Activated CD4-positive, alpha-beta T cell treated with anti-CD3 and anti-CD28 coated beads for 48 hours (primary cell): ENCODE data around the gene SNX8.

Experiments
- DNase-seq: peaks from one replicate; pipeline ENCODE4 v3.0.0-alpha.2; 2020

SNX8 gene

DNA sequence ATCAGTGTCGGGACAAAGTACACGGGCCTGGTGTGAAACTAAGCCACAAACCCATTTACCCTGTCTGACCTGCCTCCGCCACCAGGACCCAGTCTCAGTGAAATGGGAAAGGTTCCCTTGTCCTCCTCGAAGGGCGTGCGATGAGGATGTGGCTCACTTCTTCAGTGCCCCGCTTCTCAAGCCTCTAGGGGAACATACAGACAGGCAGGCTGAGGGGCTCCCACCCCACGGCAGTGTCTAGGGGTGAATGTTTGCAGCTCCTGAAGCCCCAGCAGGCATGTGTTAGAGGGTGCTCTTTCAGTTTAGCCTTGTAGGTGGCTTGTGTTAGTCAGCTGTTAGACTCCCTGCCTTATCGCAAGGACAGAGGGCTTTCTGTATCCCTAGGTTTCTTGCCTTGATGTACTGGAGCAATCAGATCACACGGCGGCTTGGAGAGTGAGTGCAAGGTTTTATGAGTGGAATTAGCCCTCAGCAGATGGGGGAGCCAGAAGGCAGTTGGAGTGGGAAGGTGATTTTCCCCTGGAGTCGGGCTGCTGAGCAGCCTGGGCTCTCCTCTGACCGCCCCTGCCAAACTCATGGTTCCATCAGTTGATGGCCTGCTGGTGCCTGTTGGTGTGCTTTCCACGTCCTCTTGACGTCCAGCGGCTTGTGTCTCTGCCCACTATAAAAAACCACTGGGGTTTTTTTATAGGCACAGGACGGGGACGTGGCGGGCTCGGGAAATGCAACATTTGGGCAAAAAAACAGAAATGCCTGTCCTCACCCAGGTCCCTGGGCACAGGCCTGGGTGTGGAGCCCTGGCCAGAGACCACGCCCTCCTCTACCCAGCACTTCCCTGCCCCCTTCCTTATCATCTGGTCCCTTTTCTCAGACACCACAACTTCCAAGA, 71.5 kb downstream of the SNX8 start:
- DNase-seq, result peak; percentile 47

DNA sequence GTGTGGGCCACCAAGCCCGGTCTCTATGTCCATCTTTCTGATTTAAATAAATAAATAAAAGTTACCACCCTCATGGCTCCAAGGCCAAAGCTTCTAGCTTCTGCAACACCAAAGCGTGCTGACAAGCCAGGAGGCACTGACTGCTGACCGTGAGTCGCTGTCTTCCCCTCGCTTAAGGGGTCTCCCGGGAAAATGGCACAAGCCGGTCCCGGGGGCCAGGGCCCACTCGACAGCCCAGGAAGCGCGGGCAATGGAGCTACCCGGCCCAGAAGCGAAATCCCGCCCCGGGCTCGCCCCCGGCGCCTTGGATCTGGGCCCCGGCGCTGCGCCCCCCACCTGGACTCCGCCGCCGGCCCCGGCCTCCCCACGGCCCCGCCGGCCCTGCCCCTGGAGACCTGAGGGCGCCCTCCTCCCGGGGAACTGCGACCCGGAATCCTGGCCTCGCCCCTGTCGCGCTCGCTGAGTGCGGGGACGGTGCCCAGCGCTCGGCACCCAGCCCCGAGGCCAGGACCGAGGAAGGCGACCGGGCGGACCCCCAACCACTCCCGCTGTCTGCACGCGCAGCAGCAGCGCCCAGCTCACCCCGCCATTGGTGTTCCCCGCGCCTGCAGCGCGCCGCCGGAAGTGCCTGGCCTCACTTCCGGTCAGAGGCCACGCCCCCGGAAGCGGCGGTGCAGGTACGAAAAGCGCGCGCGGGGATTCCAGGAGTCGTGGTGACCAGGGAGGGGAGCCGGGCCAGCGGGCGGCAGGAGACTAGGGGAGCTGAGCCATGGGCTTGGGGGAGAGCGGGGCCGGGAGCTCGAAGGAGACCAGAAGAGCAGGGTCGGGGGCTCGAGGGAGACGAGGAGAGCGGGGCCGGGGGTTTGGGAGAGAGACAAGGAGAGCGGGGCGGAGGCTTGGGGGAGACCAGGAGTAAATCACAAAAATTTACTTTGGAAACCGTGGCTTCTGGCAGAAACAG, 72.4 kb downstream of the SNX8 start, which contains the start of the genes MRM2 and NUDT1:
MRM2 (minus strand) TSS at position 626 of the 961 bp plus-strand sequence; CDS start at position 590, 36 bp downstream.
NUDT1 (plus strand) TSS at position 647 of the 961 bp plus-strand sequence. CDS start 2,349 bp downstream, outside the sequence.
- DNase-seq, result peak; percentile 84

DNA sequence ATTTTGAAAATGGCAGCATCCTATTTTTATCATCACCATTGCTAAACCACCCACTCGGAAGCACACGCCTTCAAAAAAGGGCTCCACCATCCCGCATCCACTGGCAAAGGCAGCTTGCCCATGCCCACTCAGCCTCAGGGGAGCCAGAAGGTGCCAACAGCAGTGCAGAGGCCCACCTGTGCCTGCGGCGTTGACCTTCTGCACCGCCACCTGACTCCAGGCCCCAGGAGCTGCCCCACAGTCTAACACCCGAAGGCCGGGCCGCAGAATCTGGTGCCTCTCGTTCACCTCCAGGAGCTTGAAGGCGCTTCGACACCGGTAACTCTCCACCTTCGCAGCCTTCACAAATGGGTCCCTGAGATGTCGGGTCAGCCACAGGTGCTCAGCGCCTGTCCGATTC, 75.0 kb downstream of the SNX8 start:
- DNase-seq, result no peak

- no peak for DNase-seq
Observed at GRCh38 chr7:2237109-2237602, 77.1 kb downstream of the SNX8 start.

DNA sequence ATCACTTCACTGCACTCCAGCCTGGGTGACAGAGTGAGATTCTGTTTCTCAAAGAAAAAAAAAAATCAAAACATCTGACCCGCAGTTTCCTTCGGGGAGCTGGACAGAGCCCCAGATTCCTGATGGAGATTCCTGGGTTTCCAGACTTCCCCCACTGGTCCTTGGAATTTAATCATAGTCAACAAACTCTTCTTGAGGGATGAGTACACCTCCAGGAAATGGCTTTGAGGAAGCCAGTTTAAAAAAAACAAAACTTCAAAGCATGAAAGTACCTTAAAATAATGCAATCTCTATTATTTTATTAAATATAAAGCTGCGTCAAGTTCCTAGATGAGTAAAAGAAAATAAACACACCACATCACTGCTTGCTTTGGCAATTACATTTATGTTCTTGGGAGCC, 80.3 kb downstream of the SNX8 start:
- no peak for DNase-seq

DNA sequence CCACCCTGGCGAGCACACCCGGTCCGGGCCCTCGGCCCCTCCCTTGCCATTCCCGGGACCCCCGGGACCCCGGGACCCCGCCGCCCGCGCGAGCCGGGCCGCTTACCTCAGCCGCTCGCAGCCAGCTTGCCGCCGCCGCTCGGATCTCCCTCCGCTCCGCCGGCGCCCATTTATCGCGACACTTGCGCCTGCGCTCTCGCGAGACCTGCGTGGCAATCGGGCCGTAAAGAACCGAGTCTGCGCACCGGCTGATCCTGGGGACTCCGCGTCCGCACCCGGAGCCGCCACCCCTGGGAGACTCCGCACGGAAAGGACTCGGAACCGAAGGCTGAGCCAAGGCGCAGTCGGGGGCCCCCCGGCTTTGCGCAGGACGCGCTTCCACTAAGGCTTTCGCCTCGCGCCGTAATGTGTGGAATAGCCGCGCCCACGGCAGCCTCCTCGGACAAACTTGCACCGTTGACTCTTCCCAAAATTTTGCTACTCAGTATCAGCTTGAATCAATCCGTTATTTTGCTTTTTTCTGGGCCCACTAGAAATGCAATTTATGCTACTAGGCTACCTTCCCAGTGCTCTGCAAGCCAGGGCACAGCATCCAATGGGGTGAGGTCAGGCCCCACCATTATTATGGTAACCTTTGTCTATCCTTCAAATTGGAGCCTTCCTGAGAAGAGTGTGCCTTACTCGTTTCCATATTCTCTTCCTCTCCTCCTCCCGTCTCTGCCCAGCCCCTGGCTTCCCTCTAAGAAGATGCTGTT, 81.3 kb downstream of the SNX8 start, which contains the start of gene MAD1L1:
MAD1L1 (minus strand) TSS at position 180 of the 755 bp plus-strand sequence. CDS start 2,812 bp downstream, outside the sequence.
- peak; percentile 92 for DNase-seq

GRCh38 chr7:2231992-2232765, 82.1 kb downstream of the SNX8 start:
- peak; percentile 29 for DNase-seq

GRCh38 chr7:2230882-2231281, 83.4 kb downstream of the SNX8 start:
- no peak for DNase-seq

DNA sequence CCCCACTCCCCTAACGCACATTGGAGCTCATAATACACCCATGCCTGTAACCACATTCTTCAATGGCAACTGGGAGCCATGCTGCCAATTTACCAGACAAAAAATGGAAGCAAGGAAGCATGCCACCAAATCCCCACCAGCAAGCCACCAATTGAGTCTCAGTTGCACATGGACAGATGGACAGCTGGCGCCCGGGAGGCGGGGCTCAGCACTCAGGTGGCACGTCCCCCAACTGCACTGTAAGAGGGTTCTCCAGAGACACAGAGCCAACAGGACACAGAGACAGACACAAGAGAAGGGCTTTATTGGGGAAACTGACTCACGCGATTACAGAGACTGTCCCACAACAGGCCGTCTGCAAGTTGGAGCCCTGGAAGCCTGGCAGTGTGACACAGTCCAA, 84.0 kb downstream of the SNX8 start:
- DNase-seq, result no peak

DNA sequence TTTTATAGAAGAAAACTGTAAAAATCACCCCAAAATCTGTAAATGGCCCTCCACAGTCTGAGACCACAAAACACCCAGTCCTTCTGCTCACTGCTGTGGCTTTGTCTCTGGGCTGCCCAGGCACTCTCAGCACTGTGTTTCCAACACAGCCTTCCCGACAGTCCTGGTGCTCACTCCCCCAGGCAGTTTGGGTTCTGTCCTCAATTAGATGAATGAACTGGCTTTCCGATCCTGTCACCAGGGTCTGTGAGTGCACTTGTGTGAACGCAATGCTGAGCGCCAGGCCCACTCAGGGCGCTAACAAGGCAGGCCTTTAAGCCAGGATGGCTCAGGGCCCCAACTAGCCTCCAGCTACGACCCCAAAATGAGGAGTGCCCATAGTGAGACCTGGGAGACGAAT, 84.8 kb downstream of the SNX8 start:
- DNase-seq, result no peak

DNA sequence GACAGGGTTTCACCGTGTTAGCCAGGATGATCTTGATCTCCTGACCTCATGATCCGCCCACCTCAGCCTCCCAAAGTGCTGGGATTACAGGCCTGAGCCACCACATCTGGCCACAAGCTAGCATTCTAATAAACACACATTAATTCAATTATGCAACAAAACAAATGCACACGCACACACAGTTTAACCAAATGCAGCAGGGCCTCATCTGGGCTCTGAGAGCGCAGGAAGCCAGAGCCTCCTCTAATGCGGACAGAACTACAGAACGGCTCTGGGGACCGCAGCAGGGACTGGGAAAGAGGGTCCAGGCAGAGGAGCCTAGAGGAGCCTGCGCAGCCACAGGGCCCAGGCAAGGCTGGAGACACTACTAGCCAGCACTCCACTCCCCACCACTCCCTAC, 85.3 kb downstream of the SNX8 start:
- no peak for DNase-seq

- DNase-seq, result no peak
Observed at GRCh38 chr7:2227699-2228098, 86.5 kb downstream of the SNX8 start.

DNA sequence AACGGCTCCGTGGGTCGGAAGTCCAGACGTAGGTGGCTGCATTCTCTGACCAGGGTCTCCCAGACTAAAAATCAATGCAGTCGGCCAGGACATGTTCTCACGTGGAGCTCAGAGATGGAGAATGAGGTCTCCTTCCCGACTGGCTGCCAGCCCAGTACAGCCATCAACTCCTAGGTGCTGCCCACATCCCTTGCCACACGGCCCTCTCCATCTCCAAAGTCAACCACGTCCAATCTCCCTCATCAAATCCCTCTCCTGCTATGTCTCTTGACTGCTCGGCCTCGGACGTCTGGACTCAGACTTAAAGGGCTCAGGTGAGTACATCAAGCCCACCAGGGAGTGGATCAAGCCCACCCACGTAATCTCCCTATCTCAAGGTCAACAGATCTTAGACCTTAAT, 88.4 kb downstream of the SNX8 start:
- no peak for DNase-seq

GRCh38 chr7:2225336-2225735, 88.9 kb downstream of the SNX8 start:
- no peak for DNase-seq

- DNase-seq, result no peak
Observed at GRCh38 chr7:2224934-2225333, 89.3 kb downstream of the SNX8 start.

- no peak for DNase-seq
Observed at GRCh38 chr7:2224491-2224928, 89.7 kb downstream of the SNX8 start.

DNA sequence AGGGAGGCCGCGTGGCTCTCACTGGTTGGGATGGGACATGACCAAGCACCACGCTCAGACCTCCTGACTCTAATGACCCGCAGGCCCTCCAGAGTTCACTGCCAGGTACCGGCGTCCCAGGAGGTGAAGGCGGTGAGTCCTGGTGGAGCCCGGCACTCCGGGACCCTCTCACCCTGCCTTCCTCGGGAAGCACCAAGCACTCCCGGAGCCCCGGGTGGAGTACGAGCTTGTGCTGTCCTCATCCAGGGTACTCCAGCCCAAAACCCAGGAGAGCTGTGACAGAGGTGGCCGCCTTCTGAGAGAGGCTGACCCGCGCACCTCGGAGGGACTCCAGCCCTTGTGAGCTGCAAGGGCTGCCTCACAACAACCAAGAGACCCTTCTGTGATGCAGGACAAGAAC, 90.9 kb downstream of the SNX8 start:
- DNase-seq, result no peak

DNA sequence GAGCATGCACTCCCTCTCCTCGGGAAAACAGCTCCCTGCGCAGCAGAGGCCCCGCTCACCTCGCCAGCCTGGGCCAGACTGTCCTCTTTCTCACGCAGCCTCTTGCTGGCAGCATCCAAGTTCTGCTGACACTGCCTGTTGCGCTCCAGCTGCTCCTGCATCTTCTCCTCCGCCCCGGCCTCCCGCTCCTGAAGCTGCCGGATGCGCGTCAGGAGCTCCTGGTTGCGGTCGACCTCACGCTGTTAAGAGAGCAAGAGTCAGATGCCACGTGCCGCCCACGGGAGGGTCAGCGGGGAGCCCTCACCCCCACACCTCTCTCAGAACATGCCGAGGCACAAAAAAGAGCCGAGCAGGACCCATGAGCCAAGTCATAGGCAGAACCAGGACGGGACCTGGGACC, 91.7 kb downstream of the SNX8 start:
- DNase-seq, result no peak

- no peak for DNase-seq
Observed at GRCh38 chr7:2220954-2221353, 93.3 kb downstream of the SNX8 start.

DNA sequence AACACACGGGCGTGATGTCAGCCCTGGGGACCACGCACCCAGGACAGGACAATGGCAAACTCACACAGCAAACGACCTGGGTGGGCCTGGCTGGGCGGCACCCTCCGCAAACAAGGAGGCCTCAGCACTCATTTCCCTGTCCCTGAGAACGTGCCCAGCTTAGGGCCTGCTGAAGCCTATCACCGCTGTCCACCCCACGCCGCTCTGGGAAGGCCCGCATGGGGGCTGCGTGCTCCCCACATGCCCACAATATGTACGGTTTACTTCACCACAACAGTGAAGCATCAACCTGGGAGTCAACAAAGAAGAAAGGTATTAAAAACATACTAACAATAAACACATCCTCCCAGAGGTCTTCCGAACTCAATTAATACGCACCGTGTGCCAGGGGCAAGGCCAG, 93.7 kb downstream of the SNX8 start:
- DNase-seq, result no peak

DNA sequence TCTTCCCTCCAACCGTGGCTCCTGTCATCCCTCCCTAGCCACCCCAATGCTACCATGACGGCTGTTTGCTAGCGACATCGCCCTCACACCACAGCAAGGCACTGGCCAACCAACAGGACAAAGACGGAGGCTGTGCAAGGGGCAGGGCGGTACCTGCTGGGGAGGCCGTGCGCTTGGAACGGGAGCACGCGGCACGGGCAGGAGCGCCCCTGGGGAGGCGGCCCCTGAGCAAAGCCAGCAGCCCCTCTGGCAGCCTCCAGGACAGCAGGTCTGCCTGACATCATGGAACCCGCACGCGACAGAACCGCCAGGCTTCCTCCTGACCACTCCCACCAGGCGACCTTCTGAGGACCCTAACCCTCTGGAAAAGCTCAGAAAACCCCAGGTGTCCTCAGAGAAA, 94.2 kb downstream of the SNX8 start:
- DNase-seq, result no peak

DNA sequence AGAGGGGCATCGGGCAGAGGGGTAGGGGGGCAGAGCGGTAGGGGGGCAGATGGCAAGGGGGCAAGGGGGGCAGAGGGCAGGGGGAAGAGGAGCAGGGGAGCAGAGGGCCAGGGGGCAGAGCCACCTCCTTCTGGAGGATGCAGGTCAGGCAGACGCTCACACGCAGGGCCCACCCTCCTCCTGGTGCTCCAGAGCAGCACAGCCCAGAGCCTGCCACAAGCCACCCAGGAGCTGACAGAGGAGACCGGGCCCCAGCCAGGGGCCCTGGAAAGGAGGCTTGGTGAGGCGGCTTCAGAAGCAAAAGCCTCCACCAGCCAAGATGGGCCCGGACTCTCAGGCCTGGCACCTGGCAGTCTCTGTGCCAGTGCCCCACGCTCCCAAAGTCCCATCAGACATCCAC, 94.6 kb downstream of the SNX8 start:
- no peak for DNase-seq
